IMR-90 (cell line): ENCODE data around the gene GUCD1. TPM values are rescaled to one million over a fixed set of nuclear protein-coding genes. Genes with fewer than 3 reads are reported as not detected.
A peak's percentile ranks its signal among the peaks of the same experiment; 100 is the strongest.

ENCODE experiments used
- ATAC-seq: fragments of 200-7000 bp; cut with Tn5 transposase; 2 replicates; pipeline ENCODE4 v1.9.1; 2020; ENCODE audit warnings: low read depth, mild to moderate bottlenecking, moderate library complexity
- BruUV-seq: library from RNA; stranded (reverse); fragments of 400-500 nt; replicated peaks from 2 replicates; lab custom pipeline; 2021; lab: Mats Ljungman, UMichigan
- CTCF ChIA-PET: fragments of 300-600 bp; formaldehyde crosslinking; extraction: SDS; loops from one replicate; lab custom pipeline; 2021; ENCODE audit warnings: antibody characterized with exemption; lab: Yijun Ruan, JAX
- POLR2A ChIA-PET: fragments of 300-600 bp; sonication (Branson Sonifier 250); formaldehyde crosslinking; loops from one replicate; lab custom pipeline; 2022; ENCODE audit warnings: antibody characterized with exemption; ENCODE audit not compliant: unreplicated experiment; lab: Charles Lee
- DNase-seq: peaks from one replicate; pipeline ENCODE4 v3.0.0; 2013
- H2AFZ ChIP-seq: replicated peaks from 2 replicates; pipeline ENCODE3; 2013; ENCODE audit warnings: low read length, mild to moderate bottlenecking; ENCODE audit not compliant: poor library complexity
- H2AK5ac ChIP-seq: 2 replicates; pipeline ENCODE4 v1.6.1; 2013; ENCODE audit warnings: low read depth, low read length, inconsistent platforms
- H2AK9ac ChIP-seq: replicated peaks from 2 replicates; pipeline ENCODE3; 2013; ENCODE audit warnings: mild to moderate bottlenecking, low read depth, low read length, moderate library complexity; ENCODE audit not compliant: poor library complexity
- H2BK120ac ChIP-seq: 2 replicates; pipeline ENCODE4 v1.6.1; 2013; ENCODE audit warnings: low read depth, low read length, inconsistent platforms
- H2BK15ac ChIP-seq: 3 replicates; pipeline ENCODE4 v1.6.1; 2013; ENCODE audit warnings: low read depth, low read length, inconsistent platforms
- H2BK20ac ChIP-seq: 2 replicates; pipeline ENCODE4 v1.6.1; 2013; ENCODE audit warnings: low read depth, mild to moderate bottlenecking, inconsistent platforms, low read length, moderate library complexity
- H2BK5ac ChIP-seq: 2 replicates; pipeline ENCODE4 v1.6.1; 2013; ENCODE audit warnings: mild to moderate bottlenecking, low read depth, low read length, inconsistent platforms; ENCODE audit not compliant: poor library complexity, severe bottlenecking
- H3K14ac ChIP-seq: replicated peaks from 2 replicates; pipeline ENCODE4 v1.6.1; 2013; ENCODE audit warnings: low read depth, low read length, inconsistent platforms
- H3K18ac ChIP-seq: 2 replicates; pipeline ENCODE4 v1.6.1; 2013; ENCODE audit warnings: low read depth, low read length, control low read depth
- H3K23ac ChIP-seq: 2 replicates; pipeline ENCODE4 v1.6.1; 2013; ENCODE audit warnings: low read depth, low read length, inconsistent platforms
- H3K27ac ChIP-seq: 2 replicates; pipeline ENCODE4 v1.5.1; 2013; ENCODE audit warnings: mild to moderate bottlenecking, control low read depth, low read length; ENCODE audit not compliant: insufficient read depth
- H3K27me3 ChIP-seq: 2 replicates; pipeline ENCODE4 v1.6.1; 2013; ENCODE audit warnings: low read length; ENCODE audit not compliant: control insufficient read depth, insufficient read depth
- H3K36me3 ChIP-seq: 2 replicates; pipeline ENCODE4 v1.6.1; 2013; ENCODE audit warnings: low read length, mixed read lengths; ENCODE audit not compliant: control insufficient read depth, insufficient read depth
- H3K4ac ChIP-seq: 2 replicates; pipeline ENCODE4 v1.6.1; 2013; ENCODE audit warnings: low read depth, low read length, inconsistent platforms
- H3K4me1 ChIP-seq: 2 replicates; pipeline ENCODE4 v1.6.1; 2013; ENCODE audit warnings: low read length, mixed read lengths; ENCODE audit not compliant: control insufficient read depth, insufficient read depth
- H3K4me2 ChIP-seq: 2 replicates; pipeline ENCODE4 v1.6.1; 2013; ENCODE audit warnings: low read depth, mild to moderate bottlenecking, control low read depth, low read length, moderate library complexity
- H3K4me3 ChIP-seq: 2 replicates; pipeline ENCODE4 v1.5.1; 2013; ENCODE audit warnings: low read depth, mild to moderate bottlenecking, control low read depth, low read length, moderate library complexity; ENCODE audit not compliant: insufficient read depth
- H3K56ac ChIP-seq: 2 replicates; pipeline ENCODE4 v1.6.1; 2013; ENCODE audit warnings: low read length, inconsistent platforms; ENCODE audit not compliant: insufficient read depth; ENCODE audit errors: extremely low read depth
- H3K79me1 ChIP-seq, 2 experiments: 2 replicates each; pipeline ENCODE4 v1.6.1; 2013; ENCODE audit warnings: low read length in 2 of 2, inconsistent platforms in 1 of 2, low read depth in 1 of 2
- H3K9ac ChIP-seq: 2 replicates; pipeline ENCODE4 v1.6.1; 2013; ENCODE audit warnings: low read depth, low read length, control low read depth
- H3K9me1 ChIP-seq: 2 replicates; pipeline ENCODE4 v1.6.1; 2013; ENCODE audit warnings: low read length, inconsistent platforms; ENCODE audit not compliant: insufficient read depth
- H3K9me3 ChIP-seq: 2 replicates; pipeline ENCODE4 v1.6.1; 2013; ENCODE audit warnings: low read length; ENCODE audit not compliant: control insufficient read depth, insufficient read depth
- H4K20me1 ChIP-seq: 2 replicates; pipeline ENCODE4 v1.6.1; 2013; ENCODE audit warnings: low read length, inconsistent platforms; ENCODE audit not compliant: insufficient read depth
- H4K5ac ChIP-seq: 2 replicates; pipeline ENCODE4 v1.6.1; 2013; ENCODE audit warnings: mild to moderate bottlenecking, low read depth, low read length, control low read depth
- H4K8ac ChIP-seq, 2 experiments: 2 replicates each; pipeline ENCODE4 v1.6.1; 2013; ENCODE audit warnings: low read depth in 2 of 2, low read length in 2 of 2, control low read depth in 1 of 2, inconsistent platforms in 1 of 2
- H4K91ac ChIP-seq: 2 replicates; pipeline ENCODE4 v1.6.1; 2013; ENCODE audit warnings: low read depth, low read length, inconsistent platforms; ENCODE audit not compliant: insufficient read depth
- BHLHE40 ChIP-seq: fragments of 150-350 bp; IDR thresholded peaks from 2 replicates; pipeline ENCODE4 v1.6.1; 2016; ENCODE audit warnings: mild to moderate bottlenecking, low read depth, low read length
- RAD21 ChIP-seq: IDR thresholded peaks from 2 replicates; pipeline ENCODE4 v1.6.1; 2012; ENCODE audit warnings: low read length, improper control_type of control experiment
- SMC3 ChIP-seq: fragments of 150-350 bp; IDR thresholded peaks from 2 replicates; pipeline ENCODE4 v1.6.1; 2016; ENCODE audit warnings: low read depth, mild to moderate bottlenecking, antibody characterized with exemption, low read length, moderate library complexity
- WGBS, 2 experiments: methylation state at CpG; one replicate each; pipeline versions ENCODE4 v1.1.5 to v1.1.7; 2013; ENCODE audit warnings: missing lambda C conversion rate in 2 of 2; ENCODE audit not compliant: insufficient read length in 1 of 2; ENCODE audit errors: extremely low coverage in 2 of 2; 5-methylcytosine and 5-hydroxymethylcytosine counted together
- dilution Hi-C: fragments of 300-500 bp; cut with HindIII; formaldehyde crosslinking; loops from one replicate; pipeline ENCODE4 v1.14.3; 2018; ENCODE audit warnings: low sequenced_read_pairs; ENCODE audit not compliant: unreplicated experiment
- in situ Hi-C: fragments of 300-500 bp; cut with MboI; formaldehyde crosslinking; loops from 3 replicates; pipeline ENCODE4 v1.14.3; 2019; ENCODE audit warnings: low sequenced_read_pairs, inconsistent platforms, mixed read lengths
- intact Hi-C: fragments of 100-400 bp; cut with micrococcal nuclease; formaldehyde crosslinking; loops from 2 replicates; pipeline ENCODE4 v1.10.0; 2022
- polyA plus RNA-seq, 3 experiments: library from polyadenylated mRNA; depleted of rRNA; stranded (reverse); fragments of >200 nt; gene quantifications; 2 replicates each; pipeline ENCODE4 v1.2.3, GENCODE V29; 2012; ENCODE audit warnings: low replicate concordance in 1 of 3
- total RNA-seq: library from RNA; depleted of rRNA; stranded (reverse); fragments of >200 nt; gene quantifications from 2 replicates; pipeline ENCODE4 v1.2.3, GENCODE V29; 2012
- TF ChIP-seq, protein P1 (sequence below): conservative IDR thresholded peaks from 2 replicates; pipeline ENCODE4 v1.5.1; 2012; ENCODE audit warnings: mild to moderate bottlenecking, low read depth, low read length, improper control_type of control experiment

Gene GUCD1
- total and polyA plus RNA-seq, 2 of the 4 experiments (the other 2 are of a cell fraction): 97.6 to 143 TPM

DNA sequence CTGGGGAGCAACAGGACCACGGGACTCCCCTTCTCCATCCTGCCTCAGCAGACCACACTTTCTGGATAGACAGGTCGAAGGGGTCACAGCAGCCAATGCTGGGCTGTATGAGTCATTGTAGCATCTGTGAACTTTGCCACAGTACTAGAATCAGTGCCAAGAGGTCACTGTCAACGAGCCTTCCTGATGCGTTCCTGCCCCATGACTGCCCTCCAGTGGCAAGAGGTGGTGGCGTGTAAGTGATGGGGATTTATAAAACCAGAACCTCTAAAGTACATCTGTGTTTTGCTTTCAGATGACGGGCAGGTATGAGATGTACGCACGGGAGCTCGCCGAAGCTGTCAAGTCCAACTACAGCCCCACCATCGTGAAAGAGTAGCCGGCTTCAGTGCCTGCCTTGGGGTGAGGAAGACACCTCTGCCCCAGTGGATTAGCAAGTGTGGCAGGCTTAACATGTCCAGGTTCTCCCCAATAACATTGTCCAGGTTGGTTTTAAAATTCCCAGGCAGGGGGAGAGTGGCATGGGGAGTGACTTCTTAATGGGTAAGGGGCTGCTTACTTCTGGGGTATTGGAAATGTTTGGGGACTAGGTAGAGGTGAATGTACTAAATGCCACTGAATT is 29.4 kb downstream of the GUCD1 start:
- H3K14ac ChIP-seq: no peak overlapping the region
- H3K56ac ChIP-seq: no peak overlapping the region
- intact Hi-C loops: loop anchor here (1.0 to 5.0 kb wide), 3 partner anchors 102 to 338 kb away; no protein-coding TSS in a partner anchor
- no peaks in the 10 kb centered on the region for H3K36me3 ChIP-seq
- no peaks in the 10 kb centered on the region for H3K79me1 ChIP-seq
- peak; percentile 65 for DNase-seq
- H3K4me3 ChIP-seq: no peak overlapping the region
- peak; percentile 90 for TF ChIP-seq RAD21
- TF ChIP-seq BHLHE40: no peak
- peak; percentile 77 for TF ChIP-seq SMC3
- TF ChIP-seq, protein P1, sequence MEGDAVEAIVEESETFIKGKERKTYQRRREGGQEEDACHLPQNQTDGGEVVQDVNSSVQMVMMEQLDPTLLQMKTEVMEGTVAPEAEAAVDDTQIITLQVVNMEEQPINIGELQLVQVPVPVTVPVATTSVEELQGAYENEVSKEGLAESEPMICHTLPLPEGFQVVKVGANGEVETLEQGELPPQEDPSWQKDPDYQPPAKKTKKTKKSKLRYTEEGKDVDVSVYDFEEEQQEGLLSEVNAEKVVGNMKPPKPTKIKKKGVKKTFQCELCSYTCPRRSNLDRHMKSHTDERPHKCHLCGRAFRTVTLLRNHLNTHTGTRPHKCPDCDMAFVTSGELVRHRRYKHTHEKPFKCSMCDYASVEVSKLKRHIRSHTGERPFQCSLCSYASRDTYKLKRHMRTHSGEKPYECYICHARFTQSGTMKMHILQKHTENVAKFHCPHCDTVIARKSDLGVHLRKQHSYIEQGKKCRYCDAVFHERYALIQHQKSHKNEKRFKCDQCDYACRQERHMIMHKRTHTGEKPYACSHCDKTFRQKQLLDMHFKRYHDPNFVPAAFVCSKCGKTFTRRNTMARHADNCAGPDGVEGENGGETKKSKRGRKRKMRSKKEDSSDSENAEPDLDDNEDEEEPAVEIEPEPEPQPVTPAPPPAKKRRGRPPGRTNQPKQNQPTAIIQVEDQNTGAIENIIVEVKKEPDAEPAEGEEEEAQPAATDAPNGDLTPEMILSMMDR: peak; percentile 86
- H3K4ac ChIP-seq: no peak overlapping the region
- H4K20me1 ChIP-seq: no peaks in the 10 kb centered on the region
- H3K27me3 ChIP-seq: no peaks in the 10 kb centered on the region; the same call in 1 of the 2 replicates
- no peak overlapping the region for H3K4me2 ChIP-seq
- peak; percentile 94 for ATAC-seq
- in situ Hi-C loops: no loop called here
- H4K5ac ChIP-seq: no peak overlapping the region
- WGBS, 2 experiments: no CpG with 5 or more reads among the region's 12 CpGs
- no peak overlapping the region for H3K18ac ChIP-seq
- no peak overlapping the region for H4K91ac ChIP-seq
- H3K9me1 ChIP-seq: 0 out of 2 replicates have a peak, but pooled peaks cover 3% of the 10 kb centered on the region
- dilution Hi-C loops: no loop called here
- no peak overlapping the region for H2BK20ac ChIP-seq
- H2AK9ac ChIP-seq: peak overlapping the region; percentile 74
- no peak overlapping the region for H3K23ac ChIP-seq
- no peaks in the 10 kb centered on the region for H3K9me3 ChIP-seq
- H4K8ac ChIP-seq: no peak overlapping the region
- BruUV-seq: no TSS peak
- ChIA-PET CTCF (no interaction called here), POLR2A (no interaction called here)
- no peak overlapping the region for H3K9ac ChIP-seq
- peak overlapping the region; percentile 16; the same call in 1 of the 2 replicates for H2AK5ac ChIP-seq
- H3K27ac ChIP-seq: no peak overlapping the region
- H2BK15ac ChIP-seq: no peak overlapping the region
- H3K4me1 ChIP-seq: peaks cover 2% of the 10 kb centered on the region; the same call in 1 of the 2 replicates
- H2AFZ ChIP-seq: peak overlapping the region; percentile 82
- H2BK120ac ChIP-seq: no peak overlapping the region
- H2BK5ac ChIP-seq: no peak overlapping the region
